Measurements from ENCODE around the gene PIP4K2A. TPM values are rescaled to one million over a fixed set of nuclear protein-coding genes. Genes with fewer than 3 reads are reported as not detected.

Gene PIP4K2A
- total and polyA plus RNA-seq, 2 of the 8 experiments (the other 6 are each of a cell fraction or from before 2014, with no cell fraction given) = 19.0 to 60.9 TPM

DNA sequence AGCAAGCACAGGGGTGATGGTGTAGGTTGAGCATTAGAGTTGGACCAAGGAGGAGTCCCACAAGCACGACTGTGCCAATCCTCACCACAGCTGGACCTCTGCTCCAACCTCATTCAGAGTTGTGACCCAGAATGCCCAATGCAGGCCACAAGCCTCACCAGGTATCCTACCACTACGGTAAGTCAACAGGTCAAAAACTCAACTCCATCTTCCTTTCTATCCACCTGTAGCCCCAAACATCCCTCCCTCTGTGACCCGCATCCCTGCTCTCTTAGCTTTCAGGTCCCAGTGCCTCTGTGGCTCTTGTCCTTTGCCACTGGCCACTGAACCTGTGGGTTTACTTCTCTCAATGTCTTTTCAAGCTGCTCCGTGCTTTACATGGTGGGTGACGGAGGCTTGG lies 112.8 kb downstream of the PIP4K2A start (continued):
- TF ChIP-seq, protein P1, sequence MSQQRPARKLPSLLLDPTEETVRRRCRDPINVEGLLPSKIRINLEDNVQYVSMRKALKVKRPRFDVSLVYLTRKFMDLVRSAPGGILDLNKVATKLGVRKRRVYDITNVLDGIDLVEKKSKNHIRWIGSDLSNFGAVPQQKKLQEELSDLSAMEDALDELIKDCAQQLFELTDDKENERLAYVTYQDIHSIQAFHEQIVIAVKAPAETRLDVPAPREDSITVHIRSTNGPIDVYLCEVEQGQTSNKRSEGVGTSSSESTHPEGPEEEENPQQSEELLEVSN (IDR thresholded peaks at IDR 0.05) = no peak
- no peak for TF ChIP-seq GABPA (IDR thresholded peaks at IDR 0.05; ENCODE audit: borderline replicate concordance, insufficient read depth, low read length)
- no peak for TF ChIP-seq CHD7 (IDR thresholded peaks at IDR 0.05; ENCODE audit: insufficient replicate concordance, low read length)
- TF ChIP-seq FOSL1 (IDR thresholded peaks at IDR 0.05; ENCODE audit: insufficient read depth, low read depth, low read length) = no peak
- TF ChIP-seq KDM1A (IDR thresholded peaks at IDR 0.05; ENCODE audit: borderline replicate concordance, low read length) = no peak
- TF ChIP-seq CREB1 (IDR thresholded peaks at IDR 0.05) = no peak

Measured in H1 (cell line).